Heart left ventricle (tissue), 13 donors: ENCODE measurements around the gene PPEF2.

Experiments used
- POLR2A ChIP-seq, 2 donors: fragments of 450-650 bp; IDR thresholded peaks; one replicate each; pipeline ENCODE4 v1.6.1; 2017; ENCODE audit warnings: antibody characterized with exemption in 2 of 2, mild to moderate bottlenecking in 2 of 2, moderate library complexity in 2 of 2
- TF ChIP-seq, protein P1 (sequence below), 12 donors: fragments of 200-600 bp; sonication (generic) in 4 of 12; IDR thresholded peaks; one replicate each; pipeline versions ENCODE4 v1.5.0 to v1.8.0; 2018 to 2022; ENCODE audit warnings: antibody characterized with exemption in 12 of 12, mild to moderate bottlenecking in 5 of 12
- donor health status: ischemic (EF 13 %, LVEDD 7.1; RV severe dilation, severe dysfunction).
- donor health status: DM: no; HTN: yes; CAD: no.
- donor health status: DM: no; HTN: no; CAD: no.
- donor health status: ischemic (EF 25% LVEDD 6.9; RV normal size, moderate dysfunction).
- donor health status: ischemic (EF 25% LVEDD 5.7; RV mildly dilated, moderate dysfunction).
- donor health status: ischemic (EF 35%, LVEDD 5.7; RV mildly dilated, moderate dysfunction).
- donor health status: nonischemic (EF 11% LVEDD 7.7; RV severe dilation, severe dysfunction).
- donor health status: DM: yes; HTN: yes; CAD: no.
- donor health status: PGD.
- donor health status: ischemic (EF 29% LVEDD 5.4; RV normal size, mild dysfunction).
- donor health status: nonischemic (EF 23%, LVEDD 6.1; RV moderate dilation, normal function).

- TF ChIP-seq, protein P1, sequence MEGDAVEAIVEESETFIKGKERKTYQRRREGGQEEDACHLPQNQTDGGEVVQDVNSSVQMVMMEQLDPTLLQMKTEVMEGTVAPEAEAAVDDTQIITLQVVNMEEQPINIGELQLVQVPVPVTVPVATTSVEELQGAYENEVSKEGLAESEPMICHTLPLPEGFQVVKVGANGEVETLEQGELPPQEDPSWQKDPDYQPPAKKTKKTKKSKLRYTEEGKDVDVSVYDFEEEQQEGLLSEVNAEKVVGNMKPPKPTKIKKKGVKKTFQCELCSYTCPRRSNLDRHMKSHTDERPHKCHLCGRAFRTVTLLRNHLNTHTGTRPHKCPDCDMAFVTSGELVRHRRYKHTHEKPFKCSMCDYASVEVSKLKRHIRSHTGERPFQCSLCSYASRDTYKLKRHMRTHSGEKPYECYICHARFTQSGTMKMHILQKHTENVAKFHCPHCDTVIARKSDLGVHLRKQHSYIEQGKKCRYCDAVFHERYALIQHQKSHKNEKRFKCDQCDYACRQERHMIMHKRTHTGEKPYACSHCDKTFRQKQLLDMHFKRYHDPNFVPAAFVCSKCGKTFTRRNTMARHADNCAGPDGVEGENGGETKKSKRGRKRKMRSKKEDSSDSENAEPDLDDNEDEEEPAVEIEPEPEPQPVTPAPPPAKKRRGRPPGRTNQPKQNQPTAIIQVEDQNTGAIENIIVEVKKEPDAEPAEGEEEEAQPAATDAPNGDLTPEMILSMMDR (IDR thresholded peaks at IDR 0.05), result no peak
- TF ChIP-seq POLR2A (IDR thresholded peaks at IDR 0.05), result no peak
Observed at GRCh38 chr4:75920327-75920726, 18.1 kb upstream of the PPEF2 start.
